Ovary (tissue), 9 donors: Measurements from ENCODE around the gene TMEM266. TPM values are rescaled to one million over a fixed set of nuclear protein-coding genes. Genes with fewer than 3 reads are reported as not detected.

Experiments
- DNase-seq, 5 donors: peaks; one replicate each; pipeline ENCODE4 v3.0.0-alpha.2; 2019 to 2020
- H3K27ac ChIP-seq, 2 donors: fragments of 200-600 bp; one replicate each; pipeline versions ENCODE4 v1.5.1 to v1.8.0; 2019 to 2022
- H3K27me3 ChIP-seq: fragments of 200-600 bp; one replicate; pipeline ENCODE4 v1.8.0; 2022
- H3K36me3 ChIP-seq: fragments of 200-600 bp; sonication (generic); one replicate; pipeline ENCODE4 v1.5.1; 2019
- H3K4me1 ChIP-seq: one replicate; pipeline ENCODE4 v1.8.1; 2013; ENCODE audit warnings: mild to moderate bottlenecking, moderate library complexity; ENCODE audit not compliant: insufficient read depth
- H3K4me3 ChIP-seq: fragments of 200-600 bp; sonication (generic); one replicate; pipeline ENCODE4 v1.5.1; 2017
- H3K9me3 ChIP-seq, 2 donors: fragments of 200-600 bp in 1 of 2; sonication (generic) in 1 of 2; one replicate each; pipeline versions ENCODE4 v1.5.1 to v1.8.1; 2013 to 2019; ENCODE audit warnings: mild to moderate bottlenecking in 1 of 2, moderate library complexity in 1 of 2
- EP300 ChIP-seq: sonication (generic); formaldehyde crosslinking; IDR thresholded peaks from one replicate; pipeline ENCODE4 v1.6.1; 2017; ENCODE audit warnings: antibody characterized with exemption
- POLR2A ChIP-seq: fragments of 450-650 bp; IDR thresholded peaks from one replicate; pipeline ENCODE4 v1.6.1; 2017; ENCODE audit warnings: antibody characterized with exemption, mild to moderate bottlenecking, moderate library complexity
- WGBS, 3 donors: extraction: QIAGEN DNeasy Blood & Tissue Kit in 1 of 3; methylation state at CpG; one replicate each; pipeline versions ENCODE4 v1.1.5 to v1.1.7; 2013 to 2017; 5-methylcytosine and 5-hydroxymethylcytosine counted together
- intact Hi-C, 4 donors: fragments of 100-400 bp; cut with DNase I; formaldehyde crosslinking; loops; one replicate each; pipeline versions ENCODE4 v1.11.0 to v1.15.1; 2022 to 2023
- polyA plus RNA-seq, 2 donors: library from polyadenylated mRNA; stranded (reverse); fragments of 200-250 nt in 1 of 2; fragments of 350-450 nt in 1 of 2; fragmentation: Illumina TruSeq in 1 of 2; extraction: RNeasy Lipid Tissue Mini Kit (QIAGEN cat#74804) in 1 of 2; gene quantifications; one replicate each; pipeline ENCODE4 v1.2.3, GENCODE V29; 2013 to 2014
- total RNA-seq, 7 donors: library from RNA; depleted of rRNA in 2 of 7; stranded (reverse); fragments of >200 nt in 2 of 7; fragmentation: NEBNext Ultra II Directional in 3 of 7; extraction: Animal tissue kit (Norgen Biotek cat#: 25700) in 3 of 7; gene quantifications; one replicate each; pipeline versions ENCODE4 v1.1.0 to v1.2.4, GENCODE V29; 2016 to 2023
- TF ChIP-seq, protein P1 (sequence below), 3 donors: fragments of 450-650 bp in 2 of 3; fragments of 200-600 bp in 1 of 3; IDR thresholded peaks; one replicate each; pipeline versions ENCODE4 v1.5.1 to v1.8.0; 2016 to 2022; ENCODE audit warnings: antibody characterized with exemption in 3 of 3, mild to moderate bottlenecking in 1 of 3
- donor health status: DM: no; HTN: no; CAD: no; lungs with moderate emphysema.
- donor health status: DM: no; HTN: no; CAD: no.
- donor health status: Bipolar disorder and iron deficiency.
- donor health status: DM: yes; HTN: yes; CAD: no.
- donor health status: DM: no; HTN: no; CAD: no.
- donor health status: DM: yes; HTN: yes; CAD: no.

Gene TMEM266
- total and polyA plus RNA-seq, 9 donors, result 0.11 to 0.13 TPM; not detected in 7

DNA sequence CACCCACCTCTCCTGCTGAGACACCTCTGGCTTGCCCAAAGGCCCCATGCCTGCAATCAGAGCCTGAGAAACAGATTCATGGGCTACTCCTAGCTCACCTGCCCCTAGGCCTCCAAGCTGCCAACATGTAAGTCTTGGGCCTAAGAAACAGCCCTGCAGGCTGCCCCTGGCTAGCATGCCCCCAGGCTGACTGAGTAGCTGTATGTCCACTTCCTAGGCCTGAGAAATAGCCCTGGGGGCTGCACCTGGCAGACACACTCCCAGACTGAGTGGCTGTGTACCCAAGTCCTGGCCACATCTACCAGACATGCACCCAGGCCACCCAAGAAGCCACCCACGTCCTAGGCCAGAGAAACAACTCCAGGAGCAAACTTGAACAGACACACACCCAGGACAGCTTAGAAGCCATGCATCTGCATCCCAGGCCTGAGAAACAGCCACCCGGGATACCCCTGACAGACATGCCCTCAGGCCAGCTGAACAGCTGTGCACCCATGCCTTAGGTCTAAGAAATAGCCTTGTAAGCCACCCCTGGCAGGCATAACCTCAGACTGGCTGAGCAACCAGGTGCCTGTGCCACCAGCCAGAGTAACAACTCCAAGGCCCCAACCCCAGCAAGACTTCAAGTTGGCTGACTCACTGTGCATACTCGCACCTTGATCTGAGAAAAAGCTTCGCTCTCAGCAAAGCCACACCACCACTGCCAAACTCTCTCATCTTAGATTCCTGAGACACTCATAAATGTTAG lies 35.6 kb upstream of the TMEM266 start:
- no peaks in the 10 kb centered on the region for H3K4me1 ChIP-seq
- intact Hi-C loops, result loop anchor here in 1 of 4 donors (10.0 kb wide), 1 partner anchor 61 kb away; no protein-coding TSS in a partner anchor
- TF ChIP-seq POLR2A (no peak), EP300 (no peak)
- TF ChIP-seq, protein P1, sequence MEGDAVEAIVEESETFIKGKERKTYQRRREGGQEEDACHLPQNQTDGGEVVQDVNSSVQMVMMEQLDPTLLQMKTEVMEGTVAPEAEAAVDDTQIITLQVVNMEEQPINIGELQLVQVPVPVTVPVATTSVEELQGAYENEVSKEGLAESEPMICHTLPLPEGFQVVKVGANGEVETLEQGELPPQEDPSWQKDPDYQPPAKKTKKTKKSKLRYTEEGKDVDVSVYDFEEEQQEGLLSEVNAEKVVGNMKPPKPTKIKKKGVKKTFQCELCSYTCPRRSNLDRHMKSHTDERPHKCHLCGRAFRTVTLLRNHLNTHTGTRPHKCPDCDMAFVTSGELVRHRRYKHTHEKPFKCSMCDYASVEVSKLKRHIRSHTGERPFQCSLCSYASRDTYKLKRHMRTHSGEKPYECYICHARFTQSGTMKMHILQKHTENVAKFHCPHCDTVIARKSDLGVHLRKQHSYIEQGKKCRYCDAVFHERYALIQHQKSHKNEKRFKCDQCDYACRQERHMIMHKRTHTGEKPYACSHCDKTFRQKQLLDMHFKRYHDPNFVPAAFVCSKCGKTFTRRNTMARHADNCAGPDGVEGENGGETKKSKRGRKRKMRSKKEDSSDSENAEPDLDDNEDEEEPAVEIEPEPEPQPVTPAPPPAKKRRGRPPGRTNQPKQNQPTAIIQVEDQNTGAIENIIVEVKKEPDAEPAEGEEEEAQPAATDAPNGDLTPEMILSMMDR (IDR thresholded peaks at IDR 0.05), result no peak
- no peak for DNase-seq
- H3K4me3 ChIP-seq, result no peak overlapping the region
- no peak overlapping the region for H3K27ac ChIP-seq
- no peaks in the 10 kb centered on the region for H3K27me3 ChIP-seq
- no peaks in the 10 kb centered on the region for H3K36me3 ChIP-seq
- H3K9me3 ChIP-seq, result no peaks in the 10 kb centered on the region
- 84 to 91% (median 85%) methylated on average over 4 of the region's 4 CpGs for WGBS, 3 donors

DNA sequence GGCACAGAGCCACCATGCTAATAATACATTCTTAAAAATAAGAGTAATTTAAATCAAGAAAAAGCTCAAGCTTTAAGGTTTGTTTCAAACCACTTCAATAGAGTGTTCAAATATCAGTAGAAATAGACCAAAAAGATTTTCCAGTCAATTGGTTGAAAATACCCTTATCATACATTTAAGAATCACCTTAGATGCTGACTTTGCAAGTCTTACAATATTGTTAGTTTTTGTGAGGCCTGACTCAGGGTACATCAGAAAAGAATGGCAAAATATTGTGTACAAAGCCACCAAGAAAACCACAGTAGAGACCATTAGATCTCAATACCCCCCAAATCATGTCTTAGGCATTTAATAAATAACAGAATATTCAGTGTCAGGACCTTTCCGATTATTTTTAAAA lies 27.7 kb upstream of the TMEM266 start:
- Histone ChIP-seq H3K27ac (no peak overlapping the region), H3K4me1 (no peaks in the 10 kb centered on the region), H3K27me3 (no peaks in the 10 kb centered on the region), H3K36me3 (no peaks in the 10 kb centered on the region), H3K4me3 (no peak overlapping the region), H3K9me3 (no peaks in the 10 kb centered on the region)
- TF ChIP-seq EP300 (no peak), POLR2A (no peak)
- TF ChIP-seq, protein P1 (IDR thresholded peaks at IDR 0.05), result no peak
- 21 to 72% (median 31%) methylated on average over 1 of the region's 1 CpG for WGBS, 3 donors
- intact Hi-C loops, result no loop called here
- no peak for DNase-seq

DNA sequence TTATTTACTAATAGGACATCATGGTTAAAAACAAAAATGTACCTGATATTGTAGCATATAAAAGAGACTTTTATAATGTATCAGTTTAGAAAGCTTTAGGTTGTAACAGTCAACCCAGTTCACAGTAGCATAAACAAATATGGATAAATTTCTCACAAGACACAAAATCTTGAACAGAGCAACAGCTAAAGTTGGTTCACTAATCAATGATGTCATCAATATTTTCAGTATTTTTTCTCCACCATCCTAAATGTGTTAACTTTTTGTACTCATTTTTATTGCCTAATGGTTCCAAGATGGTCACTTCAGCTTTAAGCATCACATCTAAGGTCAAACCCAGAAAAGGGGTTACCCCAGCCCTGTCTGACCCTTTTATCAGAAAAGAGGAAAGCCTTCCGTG lies 26.3 kb upstream of the TMEM266 start:
- no peak for DNase-seq
- H3K4me3 ChIP-seq, result no peak overlapping the region
- H3K9me3 ChIP-seq, result no peaks in the 10 kb centered on the region
- no peaks in the 10 kb centered on the region for H3K4me1 ChIP-seq
- TF ChIP-seq EP300 (no peak), POLR2A (no peak)
- TF ChIP-seq, protein P1 (IDR thresholded peaks at IDR 0.05), result no peak
- WGBS, 3 donors, result 81 to 91% (median 88%) methylated on average over 1 of the region's 1 CpG
- H3K27me3 ChIP-seq, result no peaks in the 10 kb centered on the region
- intact Hi-C loops, result no loop called here
- no peaks in the 10 kb centered on the region for H3K36me3 ChIP-seq
- H3K27ac ChIP-seq, result no peak overlapping the region

DNA sequence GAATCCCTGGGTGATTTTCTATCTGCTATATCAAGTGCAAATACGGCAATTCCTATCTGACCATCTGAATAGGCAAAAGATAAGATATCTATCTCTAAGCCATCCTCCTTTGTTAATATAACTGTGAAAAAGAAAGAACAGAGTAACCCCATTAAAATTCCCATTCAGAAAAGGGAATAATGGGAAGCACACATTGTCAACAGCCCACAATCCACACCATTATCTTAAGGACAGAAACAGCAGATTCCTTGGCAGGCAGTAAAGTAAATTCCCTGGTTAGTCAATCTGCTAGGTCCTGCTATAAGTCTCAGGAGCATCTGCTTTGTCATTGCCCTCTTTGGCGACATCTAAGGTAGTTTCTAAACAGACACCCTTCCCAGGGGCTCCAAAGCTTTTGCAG lies 25.7 kb upstream of the TMEM266 start:
- Histone ChIP-seq H3K4me3 (no peak overlapping the region), H3K36me3 (no peaks in the 10 kb centered on the region), H3K27ac (no peak overlapping the region), H3K27me3 (no peaks in the 10 kb centered on the region), H3K4me1 (no peaks in the 10 kb centered on the region), H3K9me3 (no peaks in the 10 kb centered on the region)
- DNase-seq, result no peak
- TF ChIP-seq, protein P1 (IDR thresholded peaks at IDR 0.05), result no peak
- no peak for TF ChIP-seq POLR2A
- TF ChIP-seq EP300, result no peak
- intact Hi-C loops, result no loop called here
- WGBS, 3 donors, result 72 to 85% (median 75%) methylated on average over 2 of the region's 2 CpGs
